Measurements from ENCODE around the gene TLX1. TPM values are rescaled to one million over a fixed set of nuclear protein-coding genes. Genes with fewer than 3 reads are reported as not detected.

TLX1 gene
- total RNA-seq, 4 donors from 2014 or later = not detected

DNA sequence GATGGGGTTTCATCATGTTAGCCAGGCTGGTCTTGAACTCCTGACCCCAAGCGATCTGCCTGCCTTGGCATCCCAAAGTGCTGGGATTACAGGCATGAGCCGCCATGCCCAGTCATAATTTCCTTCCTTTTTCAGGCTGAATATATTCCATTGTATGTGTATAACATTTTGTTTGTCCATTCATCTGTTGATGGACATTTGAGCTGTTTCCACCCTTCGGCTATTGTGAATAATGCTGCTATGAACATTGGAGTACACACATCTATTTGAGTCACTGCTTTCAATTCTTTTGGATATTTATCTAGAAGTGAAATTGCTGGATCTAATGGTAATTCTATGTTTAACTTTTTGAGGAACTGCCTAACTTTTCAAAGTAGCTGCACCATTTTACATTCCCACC lies 34.6 kb downstream of the TLX1 start:
- Histone ChIP-seq H3K4me1 (no peaks in the 10 kb centered on the region), H3K36me3 (no peaks in the 10 kb centered on the region), H3K27ac (no peak overlapping the region), H3K4me3 (replicated peaks in 1 of 3) (no peak overlapping the region), H3K27me3 (peaks cover 4% of the 10 kb centered on the region), H3K9me3 (no peaks in the 10 kb centered on the region)
- intact Hi-C loops (cut with DNase I) = no loop called here
- 80 to 85% methylated on average over 3 of the region's 3 CpGs for WGBS, 2 donors
- DNase-seq = no peak
- TF ChIP-seq, protein P1, sequence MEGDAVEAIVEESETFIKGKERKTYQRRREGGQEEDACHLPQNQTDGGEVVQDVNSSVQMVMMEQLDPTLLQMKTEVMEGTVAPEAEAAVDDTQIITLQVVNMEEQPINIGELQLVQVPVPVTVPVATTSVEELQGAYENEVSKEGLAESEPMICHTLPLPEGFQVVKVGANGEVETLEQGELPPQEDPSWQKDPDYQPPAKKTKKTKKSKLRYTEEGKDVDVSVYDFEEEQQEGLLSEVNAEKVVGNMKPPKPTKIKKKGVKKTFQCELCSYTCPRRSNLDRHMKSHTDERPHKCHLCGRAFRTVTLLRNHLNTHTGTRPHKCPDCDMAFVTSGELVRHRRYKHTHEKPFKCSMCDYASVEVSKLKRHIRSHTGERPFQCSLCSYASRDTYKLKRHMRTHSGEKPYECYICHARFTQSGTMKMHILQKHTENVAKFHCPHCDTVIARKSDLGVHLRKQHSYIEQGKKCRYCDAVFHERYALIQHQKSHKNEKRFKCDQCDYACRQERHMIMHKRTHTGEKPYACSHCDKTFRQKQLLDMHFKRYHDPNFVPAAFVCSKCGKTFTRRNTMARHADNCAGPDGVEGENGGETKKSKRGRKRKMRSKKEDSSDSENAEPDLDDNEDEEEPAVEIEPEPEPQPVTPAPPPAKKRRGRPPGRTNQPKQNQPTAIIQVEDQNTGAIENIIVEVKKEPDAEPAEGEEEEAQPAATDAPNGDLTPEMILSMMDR (IDR thresholded peaks at IDR 0.05) = no peak

DNA sequence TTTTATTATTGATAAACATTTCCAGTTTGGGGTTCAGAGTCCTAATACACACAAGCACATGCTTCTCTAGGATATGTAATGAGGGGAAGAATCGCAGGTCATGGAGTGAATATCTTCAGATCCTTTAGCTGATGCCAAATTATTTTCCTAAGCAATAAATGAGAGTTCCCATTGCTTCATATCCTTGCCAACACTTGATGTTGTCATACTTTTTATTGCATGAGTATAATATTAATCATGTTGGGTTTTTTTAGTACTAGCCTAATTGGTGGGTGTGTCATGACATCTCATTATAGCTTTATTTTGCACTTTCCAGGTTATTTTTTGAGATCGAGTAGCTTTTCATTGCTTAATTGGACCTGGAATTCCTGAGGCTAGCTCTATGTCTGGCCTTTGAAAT lies 35.3 kb downstream of the TLX1 start:
- H3K4me3 ChIP-seq (replicated peaks in 1 of 3) = no peak overlapping the region
- no peaks in the 10 kb centered on the region for H3K36me3 ChIP-seq
- intact Hi-C loops (cut with DNase I) = no loop called here
- no peak for DNase-seq
- H3K4me1 ChIP-seq = no peaks in the 10 kb centered on the region
- no peak overlapping the region for H3K27ac ChIP-seq
- H3K27me3 ChIP-seq = peaks cover 4% of the 10 kb centered on the region
- WGBS, 2 donors = 91 to 93% methylated on average over 2 of the region's 2 CpGs
- no peaks in the 10 kb centered on the region for H3K9me3 ChIP-seq
- TF ChIP-seq, protein P1 (IDR thresholded peaks at IDR 0.05) = no peak
- TF ChIP-seq POLR2A (IDR thresholded peaks at IDR 0.05) = no peak

DNA sequence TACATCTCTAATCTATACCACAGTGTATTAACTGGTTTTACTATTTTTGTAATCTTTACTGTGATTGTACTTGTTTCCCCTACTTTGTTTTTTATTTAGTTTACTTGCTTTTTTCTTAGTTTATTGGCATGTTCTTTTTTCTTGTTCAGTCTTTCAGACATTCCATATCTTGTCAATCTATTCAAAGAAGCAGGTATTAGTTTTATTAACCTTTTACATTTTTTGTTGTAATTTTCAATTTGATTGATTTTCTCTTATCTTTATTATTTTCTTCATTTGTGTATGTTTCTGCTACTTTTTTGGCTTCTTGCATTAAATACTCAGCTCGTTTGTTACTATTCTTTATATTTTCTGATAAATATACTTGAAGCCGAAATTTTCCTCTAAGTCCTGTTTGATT lies 41.6 kb downstream of the TLX1 start:
- TF ChIP-seq POLR2A (IDR thresholded peaks at IDR 0.05) = no peak
- TF ChIP-seq, protein P1 (IDR thresholded peaks at IDR 0.05) = no peak
- WGBS, 2 donors = 73 to 82% methylated on average over 2 of the region's 2 CpGs
- Histone ChIP-seq H3K9me3 (no peaks in the 10 kb centered on the region), H3K36me3 (no peaks in the 10 kb centered on the region), H3K4me3 (replicated peaks in 1 of 3) (no peak overlapping the region), H3K4me1 (no peaks in the 10 kb centered on the region), H3K27ac (no peak overlapping the region), H3K27me3 (no peaks in the 10 kb centered on the region)
- intact Hi-C loops (cut with DNase I) = no loop called here
- DNase-seq = no peak

DNA sequence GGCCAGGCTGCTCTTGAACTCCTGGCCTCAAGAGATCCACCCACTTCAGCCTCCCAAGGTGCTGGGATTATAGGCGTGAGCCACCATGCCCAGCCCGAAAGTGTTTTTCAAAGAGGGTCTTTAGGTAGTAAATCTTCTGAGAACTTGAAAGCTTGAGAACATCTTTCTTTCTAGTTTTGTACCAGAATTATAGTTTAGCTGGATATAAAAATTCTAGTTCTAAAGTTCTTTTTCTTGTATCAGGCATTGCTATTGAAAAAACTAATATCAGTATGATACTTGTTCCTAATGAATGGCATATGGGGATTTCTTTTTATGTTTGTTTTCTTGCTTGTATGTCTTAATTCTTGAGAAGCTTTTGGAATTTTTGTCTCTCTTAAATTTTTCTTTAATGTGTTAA lies 43.2 kb downstream of the TLX1 start:
- no peak overlapping the region for H3K4me3 ChIP-seq (replicated peaks in 1 of 3)
- no peaks in the 10 kb centered on the region for H3K36me3 ChIP-seq
- H3K9me3 ChIP-seq = no peaks in the 10 kb centered on the region
- no peaks in the 10 kb centered on the region for H3K27me3 ChIP-seq
- no peak for TF ChIP-seq POLR2A (IDR thresholded peaks at IDR 0.05)
- TF ChIP-seq, protein P1 (IDR thresholded peaks at IDR 0.05) = no peak
- intact Hi-C loops (cut with DNase I) = no loop called here
- no peaks in the 10 kb centered on the region for H3K4me1 ChIP-seq
- DNase-seq = no peak
- no peak overlapping the region for H3K27ac ChIP-seq
- 89 to 90% methylated on average over 2 of the region's 2 CpGs for WGBS, 2 donors

DNA sequence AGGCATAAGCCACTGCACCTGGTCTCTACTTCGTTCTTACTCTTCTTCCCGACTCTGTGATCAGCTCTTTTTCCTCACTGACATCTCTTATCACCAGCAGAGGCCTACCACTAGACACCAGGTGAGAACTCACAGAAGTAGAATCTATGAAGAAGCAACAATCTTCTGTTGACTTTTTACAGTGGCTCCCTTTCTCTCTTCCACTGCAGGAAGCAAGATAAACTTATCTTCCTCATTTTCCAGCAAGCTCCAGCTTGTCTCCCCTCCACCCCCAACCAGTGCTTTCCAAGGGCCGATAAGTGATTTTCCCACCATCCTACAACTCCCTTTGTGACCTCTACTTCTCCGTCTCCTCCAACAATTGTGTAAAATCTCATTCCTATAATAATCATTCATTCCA lies 45.5 kb downstream of the TLX1 start:
- no peak for TF ChIP-seq POLR2A (IDR thresholded peaks at IDR 0.05)
- TF ChIP-seq, protein P1 (IDR thresholded peaks at IDR 0.05) = no peak
- Histone ChIP-seq H3K36me3 (no peaks in the 10 kb centered on the region), H3K27ac (no peak overlapping the region), H3K4me1 (no peaks in the 10 kb centered on the region), H3K4me3 (replicated peaks in 1 of 3) (no peak overlapping the region), H3K9me3 (no peaks in the 10 kb centered on the region), H3K27me3 (no peaks in the 10 kb centered on the region)
- DNase-seq = no peak
- WGBS, 2 donors = 81 to 86% methylated on average over 4 of the region's 4 CpGs
- intact Hi-C loops (cut with DNase I) = no loop called here
